ENCODE data around the gene CAPN2.
"Not testable (repeated sequence)": the region's sequence is repeated elsewhere in the genome, so short reads cannot be mapped to it uniquely, and the experiment has no call there.

CAPN2 gene

DNA sequence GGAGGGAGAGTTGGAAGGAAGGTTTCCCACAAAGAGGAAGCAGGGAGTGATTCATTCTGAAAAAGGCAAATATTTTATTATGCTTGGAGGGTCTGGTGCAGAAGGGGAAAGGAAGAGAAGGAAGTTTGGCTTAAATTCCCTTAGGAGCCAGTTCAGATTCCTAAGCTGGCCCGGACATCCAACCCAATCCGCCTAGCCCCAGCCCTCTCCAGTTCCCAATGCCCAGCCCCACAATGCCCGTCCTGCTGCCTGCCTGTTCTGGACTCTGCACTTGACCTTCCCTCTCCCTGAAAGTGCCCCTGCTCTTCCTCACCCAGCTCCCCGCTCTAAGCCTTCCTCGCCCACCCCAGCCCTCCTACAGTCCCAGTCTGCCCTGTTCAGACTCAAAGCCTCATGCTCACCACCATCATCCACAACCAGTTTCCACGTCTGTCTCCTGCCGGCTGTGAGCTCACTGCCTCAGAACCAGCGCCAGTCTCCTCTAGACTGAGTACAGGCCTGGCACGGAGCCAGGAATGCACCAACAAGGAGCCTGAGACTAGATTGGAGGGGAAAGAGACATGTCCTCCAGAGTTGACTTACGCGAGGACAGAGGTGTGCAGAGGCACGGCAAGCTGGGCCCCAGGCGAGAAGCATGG is 18.9 kb downstream of the CAPN2 start:
- no peak for DNase-seq (ENCODE audit: low read depth in 1 of 2, low spot score in 1 of 2)
- Histone ChIP-seq H3K27ac (replicated peaks) (no peak overlapping the region), H3K27me3 (ENCODE audit: insufficient read depth, poor library complexity, severe bottlenecking) (no peaks in the 10 kb centered on the region), H3K4me3 (replicated peaks; ENCODE audit: insufficient read depth, low read length) (no peak overlapping the region)
- TF ChIP-seq GABPA (IDR thresholded peaks at IDR 0.05; ENCODE audit: low read depth) (no peak), POLR2AphosphoS5 (IDR thresholded peaks at IDR 0.05; ENCODE audit: low read depth) (no peak), SPI1 (IDR thresholded peaks at IDR 0.05; ENCODE audit: borderline replicate concordance, low read depth) (no peak), CTCF (IDR thresholded peaks at IDR 0.05; ENCODE audit: insufficient read depth, low read length) (no peak)
- TF ChIP-seq, protein P1, sequence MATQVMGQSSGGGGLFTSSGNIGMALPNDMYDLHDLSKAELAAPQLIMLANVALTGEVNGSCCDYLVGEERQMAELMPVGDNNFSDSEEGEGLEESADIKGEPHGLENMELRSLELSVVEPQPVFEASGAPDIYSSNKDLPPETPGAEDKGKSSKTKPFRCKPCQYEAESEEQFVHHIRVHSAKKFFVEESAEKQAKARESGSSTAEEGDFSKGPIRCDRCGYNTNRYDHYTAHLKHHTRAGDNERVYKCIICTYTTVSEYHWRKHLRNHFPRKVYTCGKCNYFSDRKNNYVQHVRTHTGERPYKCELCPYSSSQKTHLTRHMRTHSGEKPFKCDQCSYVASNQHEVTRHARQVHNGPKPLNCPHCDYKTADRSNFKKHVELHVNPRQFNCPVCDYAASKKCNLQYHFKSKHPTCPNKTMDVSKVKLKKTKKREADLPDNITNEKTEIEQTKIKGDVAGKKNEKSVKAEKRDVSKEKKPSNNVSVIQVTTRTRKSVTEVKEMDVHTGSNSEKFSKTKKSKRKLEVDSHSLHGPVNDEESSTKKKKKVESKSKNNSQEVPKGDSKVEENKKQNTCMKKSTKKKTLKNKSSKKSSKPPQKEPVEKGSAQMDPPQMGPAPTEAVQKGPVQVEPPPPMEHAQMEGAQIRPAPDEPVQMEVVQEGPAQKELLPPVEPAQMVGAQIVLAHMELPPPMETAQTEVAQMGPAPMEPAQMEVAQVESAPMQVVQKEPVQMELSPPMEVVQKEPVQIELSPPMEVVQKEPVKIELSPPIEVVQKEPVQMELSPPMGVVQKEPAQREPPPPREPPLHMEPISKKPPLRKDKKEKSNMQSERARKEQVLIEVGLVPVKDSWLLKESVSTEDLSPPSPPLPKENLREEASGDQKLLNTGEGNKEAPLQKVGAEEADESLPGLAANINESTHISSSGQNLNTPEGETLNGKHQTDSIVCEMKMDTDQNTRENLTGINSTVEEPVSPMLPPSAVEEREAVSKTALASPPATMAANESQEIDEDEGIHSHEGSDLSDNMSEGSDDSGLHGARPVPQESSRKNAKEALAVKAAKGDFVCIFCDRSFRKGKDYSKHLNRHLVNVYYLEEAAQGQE (IDR thresholded peaks at IDR 0.05; ENCODE audit: insufficient replicate concordance, low read depth) = no peak

DNA sequence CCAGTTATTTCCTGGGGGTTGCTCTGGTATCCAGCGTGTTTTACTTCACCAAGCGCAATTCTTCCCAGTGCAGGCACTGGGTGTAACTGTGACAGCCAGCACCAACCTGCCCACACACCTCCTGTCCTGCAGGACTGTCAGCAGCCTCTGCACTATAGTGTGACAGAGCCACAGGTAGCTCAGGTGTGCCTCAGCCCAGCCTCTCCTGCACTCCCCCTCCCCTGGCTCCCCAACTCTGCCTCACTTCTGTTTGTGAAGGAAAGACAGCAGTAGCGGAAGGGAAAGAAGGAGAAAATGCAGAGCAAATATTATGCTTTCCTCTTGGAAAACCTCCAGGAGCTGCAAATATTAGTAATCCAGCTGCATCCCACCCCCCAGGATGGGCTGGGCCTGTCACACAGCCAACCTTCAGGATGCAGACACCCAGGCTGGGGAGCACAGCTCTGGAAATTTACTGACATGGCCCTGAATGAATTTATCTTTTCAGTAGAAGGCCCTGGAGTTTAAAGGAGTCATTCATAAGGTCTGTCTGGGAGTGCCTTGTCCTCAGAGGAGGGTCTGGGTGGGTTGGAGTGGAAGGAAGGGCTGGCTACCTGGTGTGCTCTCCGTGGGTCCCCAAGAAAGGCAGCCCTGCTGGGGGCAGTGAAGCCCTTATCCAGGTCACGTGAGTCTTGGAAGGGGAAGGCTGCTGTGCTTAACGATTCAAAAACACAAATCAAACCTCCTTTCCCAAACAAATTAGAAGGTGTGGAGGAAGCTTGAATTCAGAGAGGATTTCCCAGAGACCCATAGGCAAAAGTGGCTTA is 20.9 kb downstream of the CAPN2 start:
- TF ChIP-seq SPI1 (IDR thresholded peaks at IDR 0.05; ENCODE audit: borderline replicate concordance, low read depth) (no peak), GABPA (IDR thresholded peaks at IDR 0.05; ENCODE audit: low read depth) (no peak), CTCF (IDR thresholded peaks at IDR 0.05; ENCODE audit: insufficient read depth, low read length) (no peak), POLR2AphosphoS5 (IDR thresholded peaks at IDR 0.05; ENCODE audit: low read depth) (no peak)
- TF ChIP-seq, protein P1 (IDR thresholded peaks at IDR 0.05; ENCODE audit: insufficient replicate concordance, low read depth) = no peak
- no peak overlapping the region for H3K4me3 ChIP-seq (replicated peaks; ENCODE audit: insufficient read depth, low read length)
- H3K27me3 ChIP-seq (ENCODE audit: insufficient read depth, poor library complexity, severe bottlenecking) = no peaks in the 10 kb centered on the region
- H3K27ac ChIP-seq (replicated peaks) = no peak overlapping the region
- DNase-seq (ENCODE audit: low read depth in 1 of 2, low spot score in 1 of 2) = no peak

DNA sequence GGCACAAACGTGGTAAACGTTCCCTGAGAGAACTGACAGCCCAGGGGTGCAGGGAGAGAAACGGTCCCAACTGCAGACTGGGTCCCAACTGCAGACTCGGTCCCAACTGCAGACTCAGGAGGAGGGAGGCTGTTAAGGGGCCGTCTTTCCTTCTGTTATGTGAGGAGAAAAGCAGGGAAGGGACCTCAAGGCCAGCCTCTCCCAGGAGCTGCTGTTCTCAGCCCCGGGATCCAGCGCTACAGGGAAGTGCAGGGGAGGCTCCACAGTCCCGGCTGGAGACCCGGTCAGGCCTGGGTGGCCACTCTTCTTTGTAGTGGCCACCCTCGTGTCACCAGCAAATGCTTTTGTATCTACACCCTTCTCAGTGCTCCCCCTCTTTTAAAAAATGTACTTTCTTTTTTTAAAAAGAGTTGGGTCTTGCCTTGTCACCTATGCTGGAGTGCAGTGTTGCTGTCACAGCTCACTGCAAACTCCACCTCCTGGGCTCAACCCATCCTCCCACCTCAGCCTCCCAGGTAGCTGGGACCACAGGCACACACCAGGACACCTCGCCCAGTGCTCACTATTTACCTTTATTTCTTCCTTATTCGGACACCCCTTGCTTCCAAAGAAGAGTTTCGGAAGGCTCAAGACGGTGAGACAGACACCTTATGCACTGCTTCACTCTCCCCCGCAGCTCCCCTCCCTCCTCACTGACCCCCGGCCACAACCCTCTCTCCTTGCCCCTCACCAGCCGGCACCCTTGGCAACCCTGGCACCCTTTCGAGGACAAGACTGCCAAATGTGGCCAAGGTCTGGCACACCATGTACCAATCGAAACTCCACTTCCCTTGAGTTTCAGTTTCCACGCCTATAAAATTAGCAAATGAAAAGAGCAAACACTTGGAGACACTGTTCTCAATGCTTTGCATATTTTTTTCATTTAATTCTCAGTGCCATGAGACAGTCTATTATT is 21.8 kb downstream of the CAPN2 start:
- no peaks in the 10 kb centered on the region for H3K27me3 ChIP-seq (ENCODE audit: insufficient read depth, poor library complexity, severe bottlenecking)
- H3K4me3 ChIP-seq (replicated peaks; ENCODE audit: insufficient read depth, low read length) = no peak overlapping the region
- no peak for TF ChIP-seq POLR2AphosphoS5 (IDR thresholded peaks at IDR 0.05; ENCODE audit: low read depth)
- TF ChIP-seq GABPA (IDR thresholded peaks at IDR 0.05; ENCODE audit: low read depth) = no peak
- TF ChIP-seq SPI1 (IDR thresholded peaks at IDR 0.05; ENCODE audit: borderline replicate concordance, low read depth) = no peak
- TF ChIP-seq CTCF (IDR thresholded peaks at IDR 0.05; ENCODE audit: insufficient read depth, low read length) = no peak
- TF ChIP-seq, protein P1 (IDR thresholded peaks at IDR 0.05; ENCODE audit: insufficient replicate concordance, low read depth) = no peak
- no peak overlapping the region for H3K27ac ChIP-seq (replicated peaks)
- DNase-seq (ENCODE audit: low read depth in 1 of 2, low spot score in 1 of 2) = no peak

DNA sequence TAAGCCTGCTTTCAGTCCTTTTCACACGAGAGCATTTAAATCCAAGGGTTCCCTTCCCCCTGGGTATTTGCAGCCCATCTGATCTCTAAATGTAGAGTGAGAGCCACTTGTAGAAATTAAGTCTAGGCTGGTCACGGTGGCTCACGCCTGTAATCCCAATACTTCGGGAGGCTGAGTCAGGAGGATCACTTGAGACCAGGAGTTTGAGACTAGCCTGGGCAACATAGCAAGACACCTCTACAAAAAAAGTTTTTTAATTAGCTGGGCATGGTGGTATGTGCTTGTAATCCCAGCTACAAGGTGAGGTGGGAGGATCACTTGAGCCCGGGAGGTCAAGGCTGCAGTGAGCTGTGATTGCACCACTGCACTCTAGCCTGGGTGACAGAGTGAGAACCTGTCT is 24.3 kb downstream of the CAPN2 start:
- not testable (repeated sequence) for H3K27me3 ChIP-seq (ENCODE audit: insufficient read depth, poor library complexity, severe bottlenecking); H3K4me3 ChIP-seq (replicated peaks; ENCODE audit: insufficient read depth, low read length); H3K27ac ChIP-seq (replicated peaks); DNase-seq (ENCODE audit: low read depth in 1 of 2, low spot score in 1 of 2)
